GM06990 (cell line): ENCODE data around the gene ALOX12.

Experiments used
- DNase-seq: peaks from one replicate; pipeline ENCODE4 v3.0.0-alpha.2; 2011; ENCODE audit not compliant: insufficient read length; ENCODE audit errors: extremely low read depth
- H3K27me3 ChIP-seq: replicated peaks from 2 replicates; pipeline ENCODE4 v1.6.0; 2011; ENCODE audit warnings: low read length; ENCODE audit not compliant: control insufficient read depth, insufficient read depth
- H3K36me3 ChIP-seq: 2 replicates; pipeline ENCODE4 v1.5.1; 2011; ENCODE audit warnings: low read length; ENCODE audit not compliant: control insufficient read depth, insufficient read depth
- H3K4me3 ChIP-seq: replicated peaks from 2 replicates; pipeline ENCODE4 v1.5.1; 2011; ENCODE audit warnings: low read depth, mild to moderate bottlenecking, control low read depth, low read length
- TF ChIP-seq, protein P1 (sequence below): IDR thresholded peaks from 2 replicates; pipeline ENCODE4 v1.5.1; 2011; ENCODE audit warnings: low read length, control low read depth, mild to moderate bottlenecking, inconsistent platforms; ENCODE audit not compliant: insufficient read depth, poor library complexity, severe bottlenecking

The ALOX12 gene

DNA sequence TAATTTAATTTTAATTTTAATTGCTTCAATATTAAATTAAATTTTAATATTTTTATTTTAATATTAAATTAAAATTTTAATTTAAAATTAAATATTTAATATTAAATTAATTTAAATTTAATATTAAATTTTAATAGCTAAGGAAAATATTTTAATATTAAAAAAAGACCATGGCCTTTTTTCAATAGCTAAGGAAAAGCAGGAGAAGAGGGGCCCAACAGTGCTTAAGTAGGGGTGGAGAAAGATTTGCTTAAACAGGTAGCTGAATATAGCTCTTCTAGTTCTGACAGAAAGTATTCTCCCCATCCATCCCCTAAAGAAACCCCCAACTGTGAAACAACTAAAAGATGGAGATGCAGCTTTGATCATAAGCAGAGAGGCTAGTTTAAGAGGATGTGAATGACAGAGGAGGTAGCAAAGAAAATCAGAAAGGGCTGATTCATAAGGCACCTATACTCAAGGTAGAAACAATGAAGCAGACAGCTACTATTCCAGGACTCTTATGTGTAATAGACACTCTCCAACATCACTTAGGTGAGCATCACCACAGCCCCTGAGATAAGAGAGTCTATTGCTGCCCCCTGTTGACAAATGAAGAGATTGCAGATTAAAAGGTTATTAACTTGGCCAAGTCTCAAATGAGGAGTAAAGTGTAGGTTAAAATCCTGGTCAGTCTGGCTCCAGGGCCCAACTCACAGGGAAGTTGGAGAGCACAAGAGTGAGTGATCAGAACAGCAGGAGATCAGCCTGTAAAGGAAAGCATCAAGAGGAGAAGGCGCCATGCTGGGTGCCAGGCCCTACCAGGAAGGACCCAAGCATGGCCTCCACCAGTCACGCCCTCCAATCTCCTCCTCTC lies 8.8 kb downstream of the ALOX12 start:
- H3K27me3 ChIP-seq: no peaks in the 10 kb centered on the region
- TF ChIP-seq, protein P1, sequence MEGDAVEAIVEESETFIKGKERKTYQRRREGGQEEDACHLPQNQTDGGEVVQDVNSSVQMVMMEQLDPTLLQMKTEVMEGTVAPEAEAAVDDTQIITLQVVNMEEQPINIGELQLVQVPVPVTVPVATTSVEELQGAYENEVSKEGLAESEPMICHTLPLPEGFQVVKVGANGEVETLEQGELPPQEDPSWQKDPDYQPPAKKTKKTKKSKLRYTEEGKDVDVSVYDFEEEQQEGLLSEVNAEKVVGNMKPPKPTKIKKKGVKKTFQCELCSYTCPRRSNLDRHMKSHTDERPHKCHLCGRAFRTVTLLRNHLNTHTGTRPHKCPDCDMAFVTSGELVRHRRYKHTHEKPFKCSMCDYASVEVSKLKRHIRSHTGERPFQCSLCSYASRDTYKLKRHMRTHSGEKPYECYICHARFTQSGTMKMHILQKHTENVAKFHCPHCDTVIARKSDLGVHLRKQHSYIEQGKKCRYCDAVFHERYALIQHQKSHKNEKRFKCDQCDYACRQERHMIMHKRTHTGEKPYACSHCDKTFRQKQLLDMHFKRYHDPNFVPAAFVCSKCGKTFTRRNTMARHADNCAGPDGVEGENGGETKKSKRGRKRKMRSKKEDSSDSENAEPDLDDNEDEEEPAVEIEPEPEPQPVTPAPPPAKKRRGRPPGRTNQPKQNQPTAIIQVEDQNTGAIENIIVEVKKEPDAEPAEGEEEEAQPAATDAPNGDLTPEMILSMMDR: peak; percentile 62
- no peak overlapping the region for H3K4me3 ChIP-seq
- peaks cover 8% of the 10 kb centered on the region for H3K36me3 ChIP-seq
- no peak for DNase-seq

DNA sequence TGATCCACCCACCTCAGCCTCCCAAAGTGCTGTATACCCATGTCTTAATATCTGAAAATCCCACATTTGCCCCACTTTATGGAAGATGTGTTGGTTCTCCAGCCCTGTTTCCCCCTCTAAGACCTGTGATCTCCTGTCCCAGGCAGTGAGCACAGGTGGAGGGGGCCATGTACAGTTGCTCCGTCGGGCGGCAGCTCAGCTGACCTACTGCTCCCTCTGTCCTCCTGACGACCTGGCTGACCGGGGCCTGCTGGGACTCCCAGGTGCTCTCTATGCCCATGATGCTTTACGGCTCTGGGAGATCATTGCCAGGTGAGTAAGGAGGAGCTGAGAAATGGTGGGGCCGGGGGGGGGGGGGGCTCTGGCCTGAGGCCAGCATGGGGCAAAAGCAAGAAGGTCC lies 9.9 kb downstream of the ALOX12 start:
- Histone ChIP-seq H3K4me3 (no peak overlapping the region), H3K36me3 (peaks cover 6% of the 10 kb centered on the region), H3K27me3 (no peaks in the 10 kb centered on the region)
- TF ChIP-seq, protein P1: no peak
- no peak for DNase-seq

DNA sequence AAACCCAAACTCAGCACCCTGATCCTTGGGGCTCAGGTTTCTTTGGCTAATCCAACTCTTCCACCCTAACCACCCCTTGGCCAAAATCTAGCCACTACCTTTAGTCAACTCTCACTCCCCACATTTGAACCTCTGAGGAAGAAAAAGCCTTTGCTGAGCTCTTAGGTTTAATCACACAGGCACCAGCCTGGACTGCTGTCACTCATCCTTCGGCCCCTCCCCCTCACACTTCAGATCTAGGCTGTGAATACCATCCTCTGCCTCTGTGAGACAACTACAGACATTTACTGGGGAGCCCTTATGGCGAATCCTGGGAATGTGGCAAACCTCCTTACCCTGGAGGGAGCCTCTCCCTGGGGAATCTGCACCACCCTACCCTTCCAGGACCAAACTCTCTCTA lies 11.3 kb downstream of the ALOX12 start:
- DNase-seq: no peak
- H3K4me3 ChIP-seq: no peak overlapping the region
- TF ChIP-seq, protein P1: no peak
- no peaks in the 10 kb centered on the region for H3K27me3 ChIP-seq
- peaks cover 4% of the 10 kb centered on the region for H3K36me3 ChIP-seq

DNA sequence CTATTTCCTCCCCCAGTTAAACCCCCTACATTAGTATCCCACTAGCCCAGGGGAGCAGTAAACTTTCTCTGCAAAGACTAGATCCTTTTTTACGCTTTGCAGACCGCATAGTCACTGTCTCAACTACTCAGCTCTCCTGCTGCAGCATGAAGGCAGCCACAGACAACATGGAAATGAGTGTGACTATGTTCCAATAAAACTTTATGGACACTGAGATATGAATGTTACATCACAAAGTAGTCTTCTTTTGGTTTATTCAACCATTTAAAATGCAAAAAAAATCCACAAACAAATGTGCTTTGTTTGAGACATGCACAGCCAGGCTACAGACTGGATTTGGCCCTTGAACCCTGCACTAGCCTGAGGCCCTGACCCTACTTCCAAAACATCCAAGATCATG lies 14.7 kb downstream of the ALOX12 start:
- no peak for DNase-seq
- TF ChIP-seq, protein P1: no peak
- no peaks in the 10 kb centered on the region for H3K27me3 ChIP-seq
- peak overlapping the region; percentile 95; the same call in 1 of the 2 replicates for H3K4me3 ChIP-seq
- no peaks in the 10 kb centered on the region; the same call in 1 of the 2 replicates for H3K36me3 ChIP-seq

DNA sequence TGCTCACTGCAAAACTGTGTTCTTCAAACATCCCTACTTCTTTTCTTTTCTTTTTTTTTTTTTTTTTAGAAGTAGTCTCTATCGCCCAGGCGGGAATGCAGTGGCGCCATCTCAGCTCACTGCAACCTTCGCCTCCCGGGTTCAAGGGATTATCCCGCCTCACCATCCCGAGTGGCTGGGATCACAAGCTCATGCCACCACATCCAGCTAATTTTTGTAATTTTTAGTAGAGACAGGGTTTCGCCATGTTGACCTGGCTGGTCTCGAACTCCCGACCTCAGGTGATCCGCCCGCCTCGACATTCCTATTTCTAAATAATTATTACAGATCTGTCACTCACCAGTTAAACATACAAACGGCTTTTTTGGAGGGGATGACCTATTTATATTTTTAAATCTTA lies 15.6 kb downstream of the ALOX12 start:
- H3K4me3 ChIP-seq: peak overlapping the region; percentile 95
- H3K27me3 ChIP-seq: no peaks in the 10 kb centered on the region
- TF ChIP-seq, protein P1: no peak
- no peaks in the 10 kb centered on the region; the same call in 1 of the 2 replicates for H3K36me3 ChIP-seq
- no peak for DNase-seq
